ENCODE measurements around the gene HOXA4. TPM values are rescaled to one million over a fixed set of nuclear protein-coding genes. Genes with fewer than 3 reads are reported as not detected.

HOXA4 gene
- total RNA-seq, 1 donor from 2014 or later, result not detected

DNA sequence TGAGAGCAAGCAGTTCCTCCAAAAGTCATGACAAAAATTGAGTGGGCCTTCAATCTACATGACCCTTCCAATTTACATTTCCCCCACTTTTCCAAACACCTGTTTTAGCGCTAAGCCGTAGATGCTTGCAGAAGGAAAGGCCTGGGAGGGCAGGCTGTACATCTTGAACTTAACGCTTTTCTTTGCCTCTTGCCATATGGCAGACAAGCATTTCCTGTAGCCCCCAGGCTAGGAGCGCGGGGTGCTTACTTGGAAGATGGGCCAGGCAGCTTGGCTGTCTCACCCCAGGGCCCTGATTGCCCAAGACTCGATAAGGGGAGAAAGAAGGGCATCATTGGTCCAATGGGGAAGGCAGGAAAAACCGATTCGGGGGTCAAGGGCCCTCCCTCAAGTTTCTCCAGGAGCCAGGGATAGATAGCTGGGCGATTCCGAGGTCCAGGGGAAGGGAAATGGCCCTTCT, 41.8 kb upstream of the HOXA4 start:
- H4K20me1 ChIP-seq (ENCODE audit: low read depth), result peaks cover 98% of the 10 kb centered on the region
- peak overlapping the region; percentile 48 for H3K4me3 Mint-ChIP-seq

GRCh38 chr7:27171637-27172314, 41.2 kb upstream of the HOXA4 start:
- Mint-ChIP-seq H3K9me3 (peaks cover 9% of the 10 kb centered on the region), H3K4me3 (peak overlapping the region; percentile 72), H3K4me1 (peaks cover 2% of the 10 kb centered on the region), H3K36me3 (no peaks in the 10 kb centered on the region), H3K27me3 (ENCODE audit: insufficient read depth, low read depth) (peaks cover 80% of the 10 kb centered on the region), H3K27ac (no peak overlapping the region)
- no peaks in the 10 kb centered on the region for H3K9me3 ChIP-seq (ENCODE audit: low read depth)
- TF ChIP-seq, protein P1, sequence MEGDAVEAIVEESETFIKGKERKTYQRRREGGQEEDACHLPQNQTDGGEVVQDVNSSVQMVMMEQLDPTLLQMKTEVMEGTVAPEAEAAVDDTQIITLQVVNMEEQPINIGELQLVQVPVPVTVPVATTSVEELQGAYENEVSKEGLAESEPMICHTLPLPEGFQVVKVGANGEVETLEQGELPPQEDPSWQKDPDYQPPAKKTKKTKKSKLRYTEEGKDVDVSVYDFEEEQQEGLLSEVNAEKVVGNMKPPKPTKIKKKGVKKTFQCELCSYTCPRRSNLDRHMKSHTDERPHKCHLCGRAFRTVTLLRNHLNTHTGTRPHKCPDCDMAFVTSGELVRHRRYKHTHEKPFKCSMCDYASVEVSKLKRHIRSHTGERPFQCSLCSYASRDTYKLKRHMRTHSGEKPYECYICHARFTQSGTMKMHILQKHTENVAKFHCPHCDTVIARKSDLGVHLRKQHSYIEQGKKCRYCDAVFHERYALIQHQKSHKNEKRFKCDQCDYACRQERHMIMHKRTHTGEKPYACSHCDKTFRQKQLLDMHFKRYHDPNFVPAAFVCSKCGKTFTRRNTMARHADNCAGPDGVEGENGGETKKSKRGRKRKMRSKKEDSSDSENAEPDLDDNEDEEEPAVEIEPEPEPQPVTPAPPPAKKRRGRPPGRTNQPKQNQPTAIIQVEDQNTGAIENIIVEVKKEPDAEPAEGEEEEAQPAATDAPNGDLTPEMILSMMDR (IDR thresholded peaks at IDR 0.05), result no peak
- TF ChIP-seq EZH2phosphoT487 (IDR thresholded peaks at IDR 0.05), result peak; percentile 50
- peak; percentile 9 for TF ChIP-seq EZH2 (IDR thresholded peaks at IDR 0.05)
- no peak overlapping the region for H2AFZ ChIP-seq (replicated peaks)
- H3K79me2 ChIP-seq (ENCODE audit: low read depth), result no peaks in the 10 kb centered on the region
- H3K4me3 ChIP-seq, result no peak overlapping the region
- H3K4me2 ChIP-seq, result no peak overlapping the region
- peaks cover 100% of the 10 kb centered on the region for H3K27me3 ChIP-seq
- H3K36me3 ChIP-seq, result no peaks in the 10 kb centered on the region
- H3K4me1 ChIP-seq, result no peaks in the 10 kb centered on the region
- H3F3A ChIP-seq (ENCODE audit: low read depth), result no peaks in the 10 kb centered on the region
- H3K9ac ChIP-seq, result no peak overlapping the region
- no peak overlapping the region for H3K27ac ChIP-seq
- peak; percentile 50 for DNase-seq (ENCODE audit: low spot score)
- peaks cover 98% of the 10 kb centered on the region for H4K20me1 ChIP-seq (ENCODE audit: low read depth)

More for the DNA sequence above, 41.8 kb upstream of the HOXA4 start:
- Mint-ChIP-seq H3K4me1 (peaks cover 2% of the 10 kb centered on the region), H3K36me3 (no peaks in the 10 kb centered on the region), H3K9me3 (peaks cover 9% of the 10 kb centered on the region), H3K27me3 (ENCODE audit: insufficient read depth, low read depth) (peaks cover 80% of the 10 kb centered on the region), H3K27ac (no peak overlapping the region)
- H3K9me3 ChIP-seq (ENCODE audit: low read depth), result no peaks in the 10 kb centered on the region
- H3K36me3 ChIP-seq, result no peaks in the 10 kb centered on the region
- peaks cover 100% of the 10 kb centered on the region for H3K27me3 ChIP-seq
- H3K4me1 ChIP-seq, result no peaks in the 10 kb centered on the region
- no peak overlapping the region for H3K27ac ChIP-seq
- no peak for TF ChIP-seq EZH2 (IDR thresholded peaks at IDR 0.05)
- TF ChIP-seq, protein P1 (IDR thresholded peaks at IDR 0.05), result no peak
- no peak for TF ChIP-seq EZH2phosphoT487 (IDR thresholded peaks at IDR 0.05)
- no peak overlapping the region for H3K4me3 ChIP-seq
- H3K79me2 ChIP-seq (ENCODE audit: low read depth), result no peaks in the 10 kb centered on the region
- DNase-seq (ENCODE audit: low spot score), result no peak
- H3K4me2 ChIP-seq, result no peak overlapping the region
- H3K9ac ChIP-seq, result no peak overlapping the region
- no peak overlapping the region for H2AFZ ChIP-seq (replicated peaks)
- H3F3A ChIP-seq (ENCODE audit: low read depth), result no peaks in the 10 kb centered on the region

DNA sequence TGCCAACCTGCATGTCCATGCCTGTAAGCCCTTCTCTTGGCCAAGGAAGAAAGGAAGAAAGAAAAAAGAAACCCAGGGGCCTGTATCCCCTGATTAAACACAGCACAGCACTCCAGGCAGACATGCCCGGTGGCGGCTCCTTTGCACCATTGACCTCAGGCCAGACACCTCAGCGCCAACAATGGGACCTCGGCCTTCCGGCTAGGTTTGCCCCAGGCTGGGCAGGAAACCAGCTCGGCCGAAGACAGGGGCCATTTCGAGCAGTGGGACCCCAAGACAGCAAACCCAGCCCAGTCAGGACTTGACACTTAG, 40.7 kb upstream of the HOXA4 start:
- Histone ChIP-seq H2AFZ (replicated peaks) (no peak overlapping the region), H3K4me1 (no peaks in the 10 kb centered on the region), H3K27ac (no peak overlapping the region), H3K4me3 (no peak overlapping the region), H3K79me2 (ENCODE audit: low read depth) (no peaks in the 10 kb centered on the region), H4K20me1 (ENCODE audit: low read depth) (peaks cover 98% of the 10 kb centered on the region), H3K9ac (no peak overlapping the region), H3K27me3 (peaks cover 100% of the 10 kb centered on the region), H3K9me3 (ENCODE audit: low read depth) (no peaks in the 10 kb centered on the region), H3F3A (ENCODE audit: low read depth) (no peaks in the 10 kb centered on the region), H3K36me3 (no peaks in the 10 kb centered on the region), H3K4me2 (no peak overlapping the region)
- peak; percentile 44 for DNase-seq (ENCODE audit: low spot score)
- H3K36me3 Mint-ChIP-seq, result no peaks in the 10 kb centered on the region
- peak; percentile 44 for TF ChIP-seq EZH2phosphoT487 (IDR thresholded peaks at IDR 0.05)
- TF ChIP-seq, protein P1 (IDR thresholded peaks at IDR 0.05), result no peak
- TF ChIP-seq EZH2 (IDR thresholded peaks at IDR 0.05), result peak; percentile 42
- H3K4me1 Mint-ChIP-seq, result peaks cover 2% of the 10 kb centered on the region
- peaks cover 9% of the 10 kb centered on the region for H3K9me3 Mint-ChIP-seq
- peaks cover 80% of the 10 kb centered on the region for H3K27me3 Mint-ChIP-seq (ENCODE audit: insufficient read depth, low read depth)
- H3K27ac Mint-ChIP-seq, result no peak overlapping the region
- peak overlapping the region; percentile 9 for H3K4me3 Mint-ChIP-seq

Measured in neural progenitor cell (in vitro differentiated cells).